Skeletal muscle satellite cell (primary cell): Measurements from ENCODE around the gene MVB12B.

Source experiments
- H3K27me3 ChIP-seq: 2 replicates; pipeline ENCODE4 v1.7.0; 2013; ENCODE audit warnings: low read length; ENCODE audit not compliant: control insufficient read depth, insufficient read depth
- H3K36me3 ChIP-seq: 2 replicates; pipeline ENCODE4 v1.7.0; 2013; ENCODE audit warnings: mild to moderate bottlenecking, control low read depth, low read length; ENCODE audit not compliant: insufficient read depth
- H3K4me1 ChIP-seq: 2 replicates; pipeline ENCODE4 v1.7.0; 2013; ENCODE audit warnings: low read length; ENCODE audit not compliant: control insufficient read depth, insufficient read depth
- H3K4me2 ChIP-seq: 2 replicates; pipeline ENCODE4 v1.7.0; 2013; ENCODE audit warnings: mild to moderate bottlenecking, low read length
- H3K4me3 ChIP-seq: 2 replicates; pipeline ENCODE4 v1.7.0; 2013; ENCODE audit warnings: low read length
- H3K9ac ChIP-seq: 2 replicates; pipeline ENCODE4 v1.7.0; 2013; ENCODE audit warnings: mild to moderate bottlenecking, low read depth, low read length, moderate library complexity
- H3K9me3 ChIP-seq: replicated peaks from 2 replicates; pipeline ENCODE4 v1.7.0; 2013; ENCODE audit warnings: mild to moderate bottlenecking, control low read depth, low read length

Gene MVB12B

GRCh38 chr9:126336736-126337325 lies 10.2 kb downstream of the MVB12B start:
- H3K9ac ChIP-seq: no peak overlapping the region
- peaks cover 5% of the 10 kb centered on the region for H3K4me1 ChIP-seq
- no peak overlapping the region for H3K4me3 ChIP-seq
- H3K36me3 ChIP-seq: no peaks in the 10 kb centered on the region
- H3K9me3 ChIP-seq: no peaks in the 10 kb centered on the region
- no peaks in the 10 kb centered on the region for H3K27me3 ChIP-seq
- H3K4me2 ChIP-seq: no peak overlapping the region

- no peak overlapping the region for H3K9ac ChIP-seq
- no peaks in the 10 kb centered on the region for H3K36me3 ChIP-seq
- no peak overlapping the region for H3K4me3 ChIP-seq
- H3K4me1 ChIP-seq: peaks cover 5% of the 10 kb centered on the region
- H3K9me3 ChIP-seq: no peaks in the 10 kb centered on the region
- no peaks in the 10 kb centered on the region for H3K27me3 ChIP-seq
- no peak overlapping the region for H3K4me2 ChIP-seq
These were observed 11.2 kb downstream of the MVB12B start for GRCh38 chr9:126337729-126338372.

GRCh38 chr9:126338945-126339344 lies 12.3 kb downstream of the MVB12B start:
- no peak overlapping the region for H3K9ac ChIP-seq
- H3K27me3 ChIP-seq: no peaks in the 10 kb centered on the region
- H3K4me2 ChIP-seq: no peak overlapping the region
- no peaks in the 10 kb centered on the region for H3K9me3 ChIP-seq
- H3K4me3 ChIP-seq: no peak overlapping the region
- H3K36me3 ChIP-seq: no peaks in the 10 kb centered on the region
- H3K4me1 ChIP-seq: peaks cover 5% of the 10 kb centered on the region

GRCh38 chr9:126341426-126341825 lies 14.8 kb downstream of the MVB12B start:
- H3K4me2 ChIP-seq: no peak overlapping the region
- no peaks in the 10 kb centered on the region for H3K27me3 ChIP-seq
- H3K9me3 ChIP-seq: no peaks in the 10 kb centered on the region
- H3K4me3 ChIP-seq: no peak overlapping the region
- H3K4me1 ChIP-seq: no peaks in the 10 kb centered on the region
- no peaks in the 10 kb centered on the region for H3K36me3 ChIP-seq
- no peak overlapping the region for H3K9ac ChIP-seq

- no peaks in the 10 kb centered on the region for H3K27me3 ChIP-seq
- no peak overlapping the region for H3K9ac ChIP-seq
- H3K4me3 ChIP-seq: no peak overlapping the region
- H3K4me2 ChIP-seq: no peak overlapping the region
- H3K9me3 ChIP-seq: no peaks in the 10 kb centered on the region
- H3K4me1 ChIP-seq: no peaks in the 10 kb centered on the region
- H3K36me3 ChIP-seq: no peaks in the 10 kb centered on the region
These were observed 15.3 kb downstream of the MVB12B start for GRCh38 chr9:126341902-126342301.

- no peak overlapping the region for H3K4me3 ChIP-seq
- no peak overlapping the region for H3K9ac ChIP-seq
- no peaks in the 10 kb centered on the region for H3K4me1 ChIP-seq
- no peaks in the 10 kb centered on the region for H3K36me3 ChIP-seq
- H3K9me3 ChIP-seq: no peaks in the 10 kb centered on the region
- no peaks in the 10 kb centered on the region for H3K27me3 ChIP-seq
- no peak overlapping the region for H3K4me2 ChIP-seq
These were observed 16.0 kb downstream of the MVB12B start for GRCh38 chr9:126342621-126343031.

- Histone ChIP-seq H3K27me3 (no peaks in the 10 kb centered on the region), H3K4me2 (no peak overlapping the region), H3K9ac (no peak overlapping the region), H3K36me3 (no peaks in the 10 kb centered on the region), H3K4me1 (no peaks in the 10 kb centered on the region), H3K4me3 (no peak overlapping the region), H3K9me3 (no peaks in the 10 kb centered on the region)
These were observed 16.7 kb downstream of the MVB12B start for GRCh38 chr9:126343271-126343700.

- Histone ChIP-seq H3K9me3 (no peaks in the 10 kb centered on the region), H3K27me3 (no peaks in the 10 kb centered on the region), H3K9ac (no peak overlapping the region), H3K4me2 (no peak overlapping the region), H3K36me3 (no peaks in the 10 kb centered on the region), H3K4me3 (no peak overlapping the region), H3K4me1 (no peaks in the 10 kb centered on the region)
These were observed 19.4 kb downstream of the MVB12B start for GRCh38 chr9:126346031-126346430.

- no peaks in the 10 kb centered on the region for H3K4me1 ChIP-seq
- no peaks in the 10 kb centered on the region for H3K9me3 ChIP-seq
- H3K9ac ChIP-seq: no peak overlapping the region
- no peak overlapping the region for H3K4me3 ChIP-seq
- H3K36me3 ChIP-seq: no peaks in the 10 kb centered on the region
- no peaks in the 10 kb centered on the region for H3K27me3 ChIP-seq
- no peak overlapping the region for H3K4me2 ChIP-seq
These were observed 20.5 kb downstream of the MVB12B start for GRCh38 chr9:126347093-126347492.

GRCh38 chr9:126347911-126348760 lies 21.5 kb downstream of the MVB12B start:
- H3K27me3 ChIP-seq: no peaks in the 10 kb centered on the region
- no peaks in the 10 kb centered on the region for H3K36me3 ChIP-seq
- no peaks in the 10 kb centered on the region for H3K9me3 ChIP-seq
- no peak overlapping the region for H3K9ac ChIP-seq
- H3K4me1 ChIP-seq: no peaks in the 10 kb centered on the region
- H3K4me2 ChIP-seq: no peak overlapping the region
- no peak overlapping the region for H3K4me3 ChIP-seq

GRCh38 chr9:126348911-126349550 lies 22.4 kb downstream of the MVB12B start:
- H3K4me3 ChIP-seq: no peak overlapping the region

More at GRCh38 chr9:126348911-126349550, 22.4 kb downstream of the MVB12B start:
- H3K9ac ChIP-seq: no peak overlapping the region
- H3K4me2 ChIP-seq: no peak overlapping the region
- H3K4me1 ChIP-seq: no peaks in the 10 kb centered on the region
- H3K36me3 ChIP-seq: no peaks in the 10 kb centered on the region
- H3K27me3 ChIP-seq: no peaks in the 10 kb centered on the region
- no peaks in the 10 kb centered on the region for H3K9me3 ChIP-seq
